Stimulated activated CD4-positive, alpha-beta T cell treated with anti-CD3 and anti-CD28 coated beads, Interleukin-1b, Interleukin-23, amount 100 ng/mL, for 48 hours (primary cell): ENCODE data around the gene HNF1A.
A peak's percentile ranks its signal among the peaks of the same experiment; 100 is the strongest.
"Not testable (repeated sequence)": the region's sequence is repeated elsewhere in the genome, so short reads cannot be mapped to it uniquely, and the experiment has no call there.

Experiments
- DNase-seq: peaks from one replicate; pipeline ENCODE4 v3.0.0-alpha.2; 2020

The HNF1A gene

GRCh38 chr12:121015825-121016766 is 37.8 kb downstream of the HNF1A start, which contains the start of gene C12orf43:
Gene C12orf43 (minus strand): TSS chr12:121016487. CDS start chr12:121016474, 13 bp downstream.
- DNase-seq, result peak; percentile 95

GRCh38 chr12:121017966-121018491 is 39.7 kb downstream of the HNF1A start:
- no peak for DNase-seq

GRCh38 chr12:121018860-121019617 is 40.7 kb downstream of the HNF1A start:
- no peak for DNase-seq

GRCh38 chr12:121021754-121022153 is 43.4 kb downstream of the HNF1A start:
- no peak for DNase-seq

GRCh38 chr12:121022713-121023112 is 44.4 kb downstream of the HNF1A start:
- DNase-seq, result no peak

GRCh38 chr12:121023799-121024198 is 45.5 kb downstream of the HNF1A start:
- DNase-seq, result no peak

- DNase-seq, result no peak
These were observed 47.3 kb downstream of the HNF1A start for GRCh38 chr12:121025442-121026226.

- DNase-seq, result no peak
These were observed 48.1 kb downstream of the HNF1A start for GRCh38 chr12:121026274-121027045.

- DNase-seq, result no peak
These were observed 52.4 kb downstream of the HNF1A start for GRCh38 chr12:121030576-121031212.

GRCh38 chr12:121033625-121034349 is 55.4 kb downstream of the HNF1A start:
- peak; percentile 73 for DNase-seq

GRCh38 chr12:121034616-121035305 is 56.4 kb downstream of the HNF1A start:
- DNase-seq, result no peak

- peak; percentile 62 for DNase-seq
These were observed 58.5 kb downstream of the HNF1A start for GRCh38 chr12:121036810-121037326.

- peak; percentile 53 for DNase-seq
These were observed 60.7 kb downstream of the HNF1A start, which contains the start of gene OASL for GRCh38 chr12:121038861-121039668. Gene OASL (minus strand): TSS chr12:121039246. CDS start chr12:121038971, 275 bp downstream.

- no peak for DNase-seq
These were observed 64.7 kb downstream of the HNF1A start for GRCh38 chr12:121043067-121043466.

- not testable (repeated sequence) for DNase-seq
These were observed 69.1 kb downstream of the HNF1A start for GRCh38 chr12:121047400-121047799.

GRCh38 chr12:121048442-121048841 is 70.1 kb downstream of the HNF1A start:
- no peak for DNase-seq

GRCh38 chr12:121050725-121051124 is 72.4 kb downstream of the HNF1A start:
- DNase-seq, result no peak
